Measurements from ENCODE around the gene CPT2.
"Not testable (repeated sequence)": the region's sequence is repeated elsewhere in the genome, so short reads cannot be mapped to it uniquely, and the experiment has no call there.

CPT2 gene

DNA sequence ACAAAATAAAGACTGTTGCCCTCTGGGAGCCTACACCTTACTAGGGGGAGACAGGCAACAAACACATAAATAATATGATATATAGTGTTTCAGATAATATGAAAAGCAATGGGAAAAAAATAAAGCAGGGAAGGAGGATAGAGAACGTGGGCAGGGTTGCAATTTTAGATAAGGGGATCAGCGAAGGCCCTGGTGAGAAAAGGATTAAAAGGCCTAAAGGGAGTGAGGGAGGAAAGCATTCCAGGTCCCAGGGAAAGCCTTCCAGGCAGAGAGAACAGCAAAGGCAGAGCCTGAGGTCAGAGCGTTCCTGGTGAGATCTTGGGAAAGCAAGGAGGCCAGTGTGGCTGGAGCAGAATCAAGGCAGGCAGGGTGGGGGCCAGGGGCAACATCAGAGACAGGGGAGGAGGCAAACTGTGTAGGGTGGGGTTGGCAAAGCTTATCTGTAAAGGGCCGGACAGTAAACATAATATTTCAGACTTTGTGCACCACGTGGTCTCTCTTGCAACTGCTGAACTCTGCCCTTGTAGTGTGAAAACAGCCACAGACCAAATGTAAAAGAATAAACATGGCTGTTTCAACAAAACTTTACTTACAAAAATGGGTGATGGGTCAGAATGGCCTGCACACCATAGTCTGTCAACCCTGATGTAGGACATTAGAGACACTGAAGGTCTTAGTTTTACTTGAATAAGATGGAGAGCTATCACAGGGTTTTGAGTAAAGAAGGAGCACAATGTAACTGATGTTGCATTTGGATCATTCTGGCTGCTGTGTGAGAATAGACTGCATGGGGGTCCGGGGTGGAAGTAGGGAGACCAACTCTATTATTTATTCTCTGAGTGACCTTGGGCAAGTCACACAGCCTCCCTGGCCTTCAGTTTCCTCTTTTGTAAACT, 13.3 kb upstream of the CPT2 start:
- DNase-seq: no peak

DNA sequence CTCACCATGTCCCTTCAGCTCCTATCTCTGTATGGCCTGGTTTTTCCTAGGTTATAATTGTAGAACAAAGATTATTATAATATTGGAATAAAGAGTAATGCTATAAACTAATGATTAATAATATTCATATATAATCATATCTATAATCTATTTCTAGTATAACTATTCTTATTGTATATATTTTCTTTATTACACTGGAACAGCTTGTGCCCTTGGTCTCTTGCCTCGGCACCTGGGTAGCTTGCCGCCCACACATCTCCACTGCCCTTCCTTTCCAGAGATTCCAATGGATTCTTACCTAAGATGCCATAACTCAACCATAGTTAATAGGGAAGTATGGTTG, 10.7 kb upstream of the CPT2 start:
- DNase-seq: not testable (repeated sequence)

DNA sequence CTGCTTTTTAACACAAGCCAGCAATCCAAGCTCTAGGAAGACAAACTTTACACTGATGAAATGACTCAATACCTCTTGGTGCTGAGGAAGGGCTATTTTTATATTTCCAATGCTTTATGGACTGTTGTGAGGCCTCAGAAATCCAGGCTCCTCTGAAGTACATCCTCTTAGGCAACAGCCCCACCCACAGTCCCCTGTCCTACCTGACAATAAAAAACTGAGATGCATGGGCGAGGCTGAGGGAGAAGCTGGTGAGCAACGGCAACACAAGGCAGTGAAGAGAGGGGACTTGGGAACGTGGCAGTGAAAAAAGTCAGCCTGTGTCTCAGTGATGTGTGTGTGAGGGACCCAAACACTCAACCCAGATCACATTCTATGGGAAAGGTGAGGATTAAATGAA, 10.1 kb upstream of the CPT2 start:
- no peak for DNase-seq

DNA sequence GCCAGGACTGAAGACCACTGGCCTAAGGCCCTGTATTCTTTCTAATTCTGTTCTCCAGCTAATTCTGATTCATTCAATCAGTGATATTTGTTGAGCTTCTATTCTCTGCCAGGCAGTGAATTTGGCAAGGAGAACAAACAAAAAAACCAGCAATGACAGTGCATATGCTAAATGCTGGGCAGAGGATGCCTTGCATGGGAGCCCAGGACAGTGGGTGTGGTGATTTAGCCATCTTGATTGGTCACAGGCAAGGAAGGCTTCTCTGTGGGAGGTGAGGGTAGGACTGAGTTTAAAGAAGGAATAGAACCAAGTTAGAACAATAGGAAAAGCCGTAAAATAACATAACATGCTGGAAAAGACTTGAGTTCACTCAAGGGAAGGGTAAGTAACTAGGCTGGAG, 9.2 kb upstream of the CPT2 start:
- no peak for DNase-seq

- no peak for DNase-seq
These were observed 8.5 kb upstream of the CPT2 start for GRCh38 chr1:53188099-53188498.

DNA sequence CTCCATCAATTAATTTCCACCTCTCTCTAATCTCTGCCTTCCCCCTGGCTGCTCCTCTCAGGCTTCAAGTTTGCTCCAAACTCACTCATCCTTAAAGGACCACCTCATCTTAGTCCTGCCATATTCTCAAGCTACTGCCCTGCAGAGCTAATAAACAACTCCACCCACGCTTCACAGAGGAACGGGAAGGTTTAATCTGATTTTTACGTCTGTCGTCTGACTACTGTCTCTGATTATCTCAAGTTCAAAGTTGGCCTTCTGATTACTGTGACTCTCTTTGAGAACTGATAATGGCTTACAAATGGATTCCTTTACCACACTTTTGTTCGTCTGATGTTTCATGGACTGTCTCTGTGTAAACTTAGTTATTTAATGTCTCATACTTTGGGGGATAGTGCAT, 7.6 kb upstream of the CPT2 start:
- DNase-seq: no peak

- no peak for DNase-seq
These were observed 6.4 kb upstream of the CPT2 start for GRCh38 chr1:53190210-53190611.

DNA sequence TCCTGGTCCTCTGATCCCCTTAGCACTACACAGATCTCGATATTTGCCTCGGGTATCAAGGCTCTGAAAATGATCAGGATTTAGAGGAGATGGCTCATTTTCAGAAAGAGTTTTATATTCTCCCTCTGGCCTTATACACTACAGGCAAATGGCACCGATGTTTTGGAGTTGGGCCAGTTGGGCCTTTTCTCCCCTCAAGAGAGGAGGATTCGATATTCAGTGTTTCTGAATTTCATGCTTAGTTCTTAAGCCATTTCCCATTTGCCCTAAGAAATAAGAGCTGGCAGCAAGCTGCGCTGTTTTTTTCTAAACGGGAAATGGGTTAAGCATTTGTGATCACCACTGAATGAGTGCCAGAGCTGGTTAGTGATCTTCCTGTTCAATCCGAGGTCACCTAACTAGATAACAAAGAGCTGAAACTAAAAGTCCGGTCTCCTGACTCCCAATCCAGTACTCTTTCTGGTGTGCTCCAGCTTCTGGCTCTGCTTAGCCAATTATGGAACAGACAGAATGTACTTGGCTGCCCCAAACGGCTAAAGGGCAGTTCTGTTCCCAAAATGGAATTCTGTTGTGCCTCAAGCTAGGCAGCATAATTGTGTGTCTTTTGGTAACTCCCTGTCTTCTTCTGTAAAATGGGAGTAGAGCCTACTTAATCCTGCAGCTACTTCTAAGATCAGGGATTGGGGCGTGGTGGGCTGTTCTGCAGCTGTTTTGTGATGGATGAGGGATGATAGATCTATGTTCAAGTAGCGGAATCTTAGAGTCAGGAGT, 1.2 kb upstream of the CPT2 start:
- no peak for DNase-seq

GRCh38 chr1:53196017-53196484, 573 bp upstream of the CPT2 start:
- no peak for DNase-seq

DNA sequence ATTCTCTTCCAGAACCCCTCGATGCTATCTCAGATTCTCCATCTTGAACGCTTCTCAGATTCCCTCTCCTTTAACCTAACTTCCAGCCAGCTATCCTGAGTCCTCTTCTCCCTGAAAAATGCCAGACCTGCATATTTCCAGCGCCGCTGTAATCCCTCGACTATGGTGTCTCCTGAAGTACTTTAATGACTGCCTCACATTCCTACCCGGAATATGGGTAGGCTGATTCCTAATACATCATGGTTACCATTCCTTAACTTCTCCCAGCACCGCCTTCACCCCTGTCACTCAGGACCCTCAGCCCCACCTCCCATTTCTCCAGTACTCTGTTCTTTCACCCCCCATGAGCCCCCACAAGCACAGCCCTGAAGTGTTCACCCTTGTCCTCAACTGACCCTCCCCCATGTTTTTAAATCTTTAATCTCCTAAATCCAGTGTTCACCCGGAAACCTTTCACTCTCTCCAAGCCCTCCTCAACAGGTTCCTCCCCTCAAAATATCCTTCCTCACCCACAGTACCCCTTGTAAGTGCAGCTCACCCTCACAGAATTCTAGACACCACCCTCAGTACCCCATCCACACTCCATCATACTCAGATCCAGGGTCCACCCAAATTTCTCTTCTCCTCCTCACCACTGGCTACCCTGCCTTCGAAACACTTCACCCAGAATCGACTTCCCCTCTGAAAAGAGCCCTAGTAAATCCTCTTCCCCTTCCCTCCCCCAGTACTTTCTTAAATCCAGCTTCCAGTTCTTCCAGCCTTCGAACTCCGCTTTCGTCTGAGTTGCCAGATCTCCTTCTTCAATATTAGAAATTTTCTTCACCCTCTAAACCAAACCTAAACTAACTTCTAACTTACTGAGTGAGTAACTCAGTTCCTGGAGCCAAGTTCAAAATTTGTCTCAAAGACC, 922 bp downstream of the CPT2 start:
- DNase-seq: no peak

- DNase-seq: no peak
These were observed 1.6 kb downstream of the CPT2 start for GRCh38 chr1:53198241-53198651.

- DNase-seq: no peak
These were observed 6.8 kb downstream of the CPT2 start for GRCh38 chr1:53203466-53203865.

GRCh38 chr1:53205496-53205895, 8.9 kb downstream of the CPT2 start:
- DNase-seq: not testable (repeated sequence)

DNA sequence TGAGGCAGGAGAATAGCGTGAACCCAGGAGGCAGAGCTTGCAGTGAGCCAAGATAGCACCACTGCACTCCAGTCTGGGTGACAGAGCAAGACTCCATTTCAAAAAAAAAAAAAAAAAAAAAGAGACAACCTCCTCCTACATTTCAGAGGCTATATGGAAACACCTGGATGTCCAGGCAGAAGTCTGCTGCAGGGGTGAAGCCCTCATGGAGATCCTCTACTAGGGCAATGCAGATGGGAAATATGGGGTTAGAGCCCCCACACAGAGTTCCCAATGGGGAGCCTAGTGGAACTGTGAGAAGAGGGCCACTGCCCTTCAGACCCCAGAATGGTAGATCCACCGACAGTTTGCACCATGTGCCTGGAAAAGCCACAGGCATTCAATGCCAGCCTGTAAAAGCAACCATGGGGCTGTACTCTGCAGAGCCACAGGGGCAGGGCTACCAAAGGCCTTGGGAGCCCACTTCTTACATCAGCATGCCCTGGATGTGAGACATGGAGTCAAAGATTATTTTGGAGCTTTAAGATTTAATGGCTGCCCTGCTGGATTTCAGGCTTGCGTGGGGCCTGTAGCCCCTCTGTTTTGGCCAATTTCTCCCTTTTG, 9.6 kb downstream of the CPT2 start:
- DNase-seq: not testable (repeated sequence)

DNA sequence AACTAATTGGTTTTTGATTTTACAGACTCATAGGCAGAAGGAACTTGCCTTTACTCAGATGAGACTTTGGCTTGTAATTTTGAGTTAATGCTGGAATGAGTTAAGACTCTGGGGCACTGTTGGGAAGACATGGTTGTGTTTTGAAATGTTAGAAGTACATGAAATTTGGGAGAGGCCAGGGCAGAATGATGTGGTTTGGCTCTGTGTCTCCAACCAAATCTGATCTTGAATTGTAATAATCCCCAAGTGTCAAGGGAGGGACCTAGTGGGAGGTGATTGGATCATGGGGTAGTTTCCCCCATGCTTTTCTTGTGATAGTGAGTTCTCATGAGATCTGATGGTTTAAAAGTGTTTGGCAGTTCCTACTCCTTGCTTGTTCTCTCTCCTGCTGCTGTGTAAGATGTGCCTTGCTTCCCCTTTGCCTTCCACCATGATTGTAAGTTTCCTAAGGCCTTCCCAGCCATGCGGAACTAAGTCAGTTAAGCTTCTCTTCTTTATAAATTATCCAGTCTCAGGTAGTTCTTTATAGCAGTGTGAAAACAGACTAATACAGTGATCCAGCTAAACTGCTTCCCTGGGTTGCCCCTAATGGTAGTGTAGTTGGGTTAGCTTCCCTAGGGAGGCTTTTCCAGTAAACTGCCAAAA, 10.2 kb downstream of the CPT2 start:
- DNase-seq: no peak

GRCh38 chr1:53207726-53208125, 11.1 kb downstream of the CPT2 start:
- no peak for DNase-seq

GRCh38 chr1:53210352-53210751, 13.7 kb downstream of the CPT2 start:
- no peak for DNase-seq

- DNase-seq: no peak
These were observed 14.3 kb downstream of the CPT2 start for GRCh38 chr1:53210954-53211353.

GRCh38 chr1:53214376-53214940, 17.8 kb downstream of the CPT2 start:
- DNase-seq: no peak

DNA sequence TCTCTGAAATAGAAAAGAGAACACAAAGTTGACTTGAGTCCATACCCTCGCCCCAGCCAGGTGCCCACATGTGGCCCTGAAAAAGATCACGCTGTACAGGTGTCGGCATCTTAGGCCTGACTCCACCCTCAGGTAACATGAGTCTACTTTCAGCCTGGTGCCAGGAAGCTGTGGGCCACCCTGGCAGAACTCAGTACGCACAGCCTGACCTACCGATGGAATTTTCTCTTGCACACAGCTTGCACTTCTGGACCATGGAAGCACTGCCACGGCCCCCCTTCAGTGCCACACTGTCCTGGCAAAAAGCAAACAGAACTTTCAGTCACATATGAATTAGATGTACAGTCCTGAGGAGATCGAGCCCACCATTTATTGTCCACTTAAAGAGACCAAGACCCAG, 21.6 kb downstream of the CPT2 start:
- no peak for DNase-seq

DNA sequence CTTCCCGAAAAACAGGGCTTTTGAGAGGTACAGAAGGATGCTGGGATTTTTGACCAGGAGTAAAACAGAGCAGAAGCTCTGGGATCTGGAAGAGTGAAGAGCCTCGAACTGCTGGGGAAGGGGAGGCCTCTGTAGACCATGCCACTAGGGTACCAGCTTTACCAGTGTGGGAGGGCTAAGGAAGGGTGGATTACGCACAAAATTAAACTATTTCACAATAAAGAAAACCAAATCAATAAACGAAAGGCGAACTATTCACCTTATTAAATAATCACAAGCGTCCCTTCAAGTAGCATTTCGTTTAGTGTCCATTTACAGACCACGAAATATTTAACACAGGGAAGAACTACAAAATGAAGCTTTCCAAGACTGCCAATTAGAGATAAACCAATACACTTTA, 23.1 kb downstream of the CPT2 start:
- no peak for DNase-seq

Measured in stimulated activated CD4-positive, alpha-beta T cell treated with anti-CD3 and anti-CD28 coated beads, Interleukin-4, amount 100 ng/mL, for 4 hours (primary cell).